Subcutaneous abdominal adipose tissue (tissue), 5 donors: ENCODE results near the gene ACSS2.
"Not testable (repeated sequence)": the region's sequence is repeated elsewhere in the genome, so short reads cannot be mapped to it uniquely, and the experiment has no call there.

ENCODE experiments used
- H3K27ac ChIP-seq: one replicate; pipeline ENCODE4 v1.7.0; 2013; ENCODE audit warnings: low read depth, mild to moderate bottlenecking, inconsistent platforms, low read length, moderate library complexity
- H3K27me3 ChIP-seq, 5 donors: one replicate each; pipeline ENCODE4 v1.7.0; 2013; ENCODE audit warnings: low read length in 5 of 5, inconsistent platforms in 1 of 5; ENCODE audit not compliant: control insufficient read depth in 5 of 5, insufficient read depth in 4 of 5
- H3K36me3 ChIP-seq, 5 donors: one replicate each; pipeline ENCODE4 v1.7.0; 2013; ENCODE audit warnings: low read length in 5 of 5; ENCODE audit not compliant: control insufficient read depth in 5 of 5, insufficient read depth in 5 of 5
- H3K4me1 ChIP-seq, 5 donors: one replicate each; pipeline ENCODE4 v1.7.0; 2013; ENCODE audit warnings: low read length in 5 of 5, mild to moderate bottlenecking in 3 of 5, moderate library complexity in 1 of 5; ENCODE audit not compliant: control insufficient read depth in 5 of 5, insufficient read depth in 5 of 5
- H3K4me3 ChIP-seq, 5 donors: one replicate each; pipeline ENCODE4 v1.7.0; 2013; ENCODE audit warnings: low read length in 5 of 5, low read depth in 1 of 5
- H3K9ac ChIP-seq, 5 donors: one replicate each; pipeline ENCODE4 v1.7.0; 2013; ENCODE audit warnings: low read length in 5 of 5, mild to moderate bottlenecking in 4 of 5, moderate library complexity in 3 of 5
- H3K9me3 ChIP-seq, 5 donors: one replicate each; pipeline ENCODE4 v1.7.0; 2013; ENCODE audit warnings: low read length in 5 of 5; ENCODE audit not compliant: control insufficient read depth in 5 of 5
- donor health status: healthy.
- donor health status: healthy.
- donor health status: healthy.
- donor health status: healthy.
- donor health status: healthy.

Gene ACSS2

GRCh38 chr20:34898731-34899130, 22.3 kb downstream of the ACSS2 start:
- not testable (repeated sequence) for H3K27ac ChIP-seq
- peaks cover 0 to 43% (median 22%) of the 10 kb centered on the region in 5 donors for H3K4me1 ChIP-seq

GRCh38 chr20:34904202-34904621, 27.8 kb downstream of the ACSS2 start:
- peaks cover 6 to 65% (median 45%) of the 10 kb centered on the region in 5 donors for H3K4me1 ChIP-seq
- H3K9me3 ChIP-seq = no peaks in the 10 kb centered on the region
- peak overlapping the region; percentile 69 for H3K27ac ChIP-seq
- H3K9ac ChIP-seq = peak overlapping the region in 1 of 5 donors; percentile 40
- no peak overlapping the region for H3K4me3 ChIP-seq
- H3K36me3 ChIP-seq = peaks cover 0 to 7% (median 5%) of the 10 kb centered on the region in 5 donors
- H3K27me3 ChIP-seq = no peaks in the 10 kb centered on the region

More at GRCh38 chr20:34898731-34899130, 22.3 kb downstream of the ACSS2 start:
- not testable (repeated sequence) for H3K27me3 ChIP-seq, H3K9me3 ChIP-seq, H3K36me3 ChIP-seq, H3K9ac ChIP-seq, H3K4me3 ChIP-seq

- Histone ChIP-seq H3K27ac (peak overlapping the region; percentile 51), H3K4me3 (no peak overlapping the region), H3K4me1 (peaks cover 6 to 51% (median 40%) of the 10 kb centered on the region in 5 donors), H3K27me3 (no peaks in the 10 kb centered on the region), H3K9me3 (no peaks in the 10 kb centered on the region), H3K9ac (peak overlapping the region in 3 of 5 donors; percentile 12 to 57 (median 30)), H3K36me3 (peaks cover 0 to 4% (median 0%) of the 10 kb centered on the region in 5 donors)
Measured at GRCh38 chr20:34907616-34908469, 31.4 kb downstream of the ACSS2 start.

- Histone ChIP-seq H3K27me3 (no peaks in the 10 kb centered on the region), H3K9me3 (no peaks in the 10 kb centered on the region), H3K27ac (peak overlapping the region; percentile 66), H3K4me1 (peaks cover 0 to 27% (median 10%) of the 10 kb centered on the region in 5 donors), H3K36me3 (peaks cover 4 to 64% (median 37%) of the 10 kb centered on the region in 5 donors), H3K9ac (peak overlapping the region in 3 of 5 donors; percentile 1 to 31 (median 29)), H3K4me3 (no peak overlapping the region)
Measured at GRCh38 chr20:34915131-34915530, 38.7 kb downstream of the ACSS2 start.

GRCh38 chr20:34915749-34916455, 39.5 kb downstream of the ACSS2 start:
- Histone ChIP-seq H3K4me1 (peaks cover 0 to 29% (median 10%) of the 10 kb centered on the region in 5 donors), H3K9ac (peak overlapping the region in 3 of 5 donors; percentile 13 to 54 (median 31))

GRCh38 chr20:34916774-34917354, 40.5 kb downstream of the ACSS2 start:
- Histone ChIP-seq H3K9me3 (no peaks in the 10 kb centered on the region), H3K4me1 (peaks cover 0 to 39% (median 14%) of the 10 kb centered on the region in 5 donors), H3K27ac (no peak overlapping the region), H3K4me3 (no peak overlapping the region), H3K9ac (peak overlapping the region in 1 of 5 donors; percentile 13), H3K27me3 (no peaks in the 10 kb centered on the region), H3K36me3 (peaks cover 4 to 81% (median 55%) of the 10 kb centered on the region in 5 donors)

More at GRCh38 chr20:34915749-34916455, 39.5 kb downstream of the ACSS2 start:
- Histone ChIP-seq H3K27ac (peak overlapping the region; percentile 38), H3K9me3 (no peaks in the 10 kb centered on the region), H3K4me3 (no peak overlapping the region), H3K36me3 (peaks cover 4 to 72% (median 45%) of the 10 kb centered on the region in 5 donors), H3K27me3 (no peaks in the 10 kb centered on the region)

GRCh38 chr20:34920055-34920454, 43.6 kb downstream of the ACSS2 start:
- H3K9ac ChIP-seq = no peak overlapping the region
- H3K4me1 ChIP-seq = peaks cover 0 to 34% (median 16%) of the 10 kb centered on the region in 5 donors
- H3K27me3 ChIP-seq = no peaks in the 10 kb centered on the region
- peaks cover 14 to 79% (median 65%) of the 10 kb centered on the region in 5 donors for H3K36me3 ChIP-seq
- no peak overlapping the region for H3K4me3 ChIP-seq
- no peaks in the 10 kb centered on the region for H3K9me3 ChIP-seq
- peak overlapping the region; percentile 85 for H3K27ac ChIP-seq

- H3K36me3 ChIP-seq = peaks cover 14 to 83% (median 72%) of the 10 kb centered on the region in 5 donors
Measured at GRCh38 chr20:34921436-34921835, 45.0 kb downstream of the ACSS2 start.

GRCh38 chr20:34922654-34923381, 46.4 kb downstream of the ACSS2 start:
- Histone ChIP-seq H3K9me3 (no peaks in the 10 kb centered on the region), H3K27ac (peak overlapping the region; percentile 85), H3K9ac (peak overlapping the region in 1 of 5 donors; percentile 39), H3K27me3 (no peaks in the 10 kb centered on the region), H3K4me1 (peaks cover 0 to 50% (median 24%) of the 10 kb centered on the region in 5 donors), H3K36me3 (peaks cover 16 to 85% (median 83%) of the 10 kb centered on the region in 5 donors), H3K4me3 (no peak overlapping the region)

More at GRCh38 chr20:34921436-34921835, 45.0 kb downstream of the ACSS2 start:
- Histone ChIP-seq H3K4me1 (peaks cover 0 to 37% (median 16%) of the 10 kb centered on the region in 5 donors), H3K9me3 (no peaks in the 10 kb centered on the region), H3K27ac (peak overlapping the region; percentile 85), H3K4me3 (no peak overlapping the region), H3K9ac (no peak overlapping the region), H3K27me3 (no peaks in the 10 kb centered on the region)
